Mucosa of rectum (tissue), 2 donors: ENCODE measurements around the gene RHOV.
A peak's percentile ranks its signal among the peaks of the same experiment; 100 is the strongest.

Source experiments
- H3K27ac ChIP-seq, 2 donors: one replicate each; pipeline ENCODE4 v1.7.0; 2013; ENCODE audit warnings: inconsistent platforms in 2 of 2, low read depth in 2 of 2, low read length in 2 of 2
- H3K27me3 ChIP-seq, 2 donors: one replicate each; pipeline ENCODE4 v1.7.0; 2013; ENCODE audit warnings: low read length in 2 of 2; ENCODE audit not compliant: control insufficient read depth in 2 of 2, insufficient read depth in 2 of 2
- H3K36me3 ChIP-seq, 2 donors: one replicate each; pipeline ENCODE4 v1.7.0; 2013; ENCODE audit warnings: low read length in 2 of 2; ENCODE audit not compliant: control insufficient read depth in 2 of 2, insufficient read depth in 2 of 2
- H3K4me1 ChIP-seq, 2 donors: one replicate each; pipeline ENCODE4 v1.7.0; 2013; ENCODE audit warnings: low read length in 2 of 2, mild to moderate bottlenecking in 1 of 2; ENCODE audit not compliant: control insufficient read depth in 2 of 2, insufficient read depth in 2 of 2
- H3K4me3 ChIP-seq, 2 donors: one replicate each; pipeline ENCODE4 v1.7.0; 2013; ENCODE audit warnings: low read length in 2 of 2
- H3K9ac ChIP-seq, 2 donors: one replicate each; pipeline ENCODE4 v1.7.0; 2013; ENCODE audit warnings: low read length in 2 of 2, low read depth in 1 of 2, mild to moderate bottlenecking in 1 of 2
- H3K9me3 ChIP-seq, 2 donors: one replicate each; pipeline ENCODE4 v1.7.0; 2013; ENCODE audit warnings: low read length in 2 of 2; ENCODE audit not compliant: control insufficient read depth in 2 of 2
- donor health status: healthy.
- donor health status: Normal muscosa, but diverticular disease.

RHOV gene

DNA sequence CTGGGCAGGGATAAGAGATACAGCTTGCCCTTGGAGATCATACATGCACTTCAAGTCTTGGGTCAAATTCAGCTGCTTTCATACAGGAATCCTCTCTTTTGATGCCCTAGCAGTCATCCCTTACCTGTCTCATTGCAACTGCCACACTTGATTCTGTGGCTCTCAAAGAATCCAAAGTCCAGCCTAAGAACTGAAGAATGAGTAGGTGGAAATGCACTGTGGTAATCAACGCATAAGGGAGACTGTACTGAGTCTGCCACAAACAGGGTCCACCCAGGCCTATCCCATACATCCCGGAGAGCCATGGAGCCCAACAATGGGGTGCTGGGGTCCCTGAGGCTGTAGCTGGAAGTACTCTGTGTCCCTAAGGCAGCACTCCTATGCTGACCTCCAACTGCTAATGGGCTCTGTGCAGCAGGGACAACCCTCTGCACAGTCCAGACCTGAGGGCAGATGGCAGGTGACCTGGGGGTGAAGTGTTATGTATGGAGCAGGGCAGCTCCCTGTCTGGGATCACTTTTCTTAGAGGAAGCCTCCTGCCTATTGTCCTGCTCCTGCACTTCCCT is 18.5 kb upstream of the RHOV start:
- H3K4me1 ChIP-seq, result peaks cover 28 to 34% of the 10 kb centered on the region in 2 donors
- H3K27me3 ChIP-seq, result no peaks in the 10 kb centered on the region
- H3K9me3 ChIP-seq, result no peaks in the 10 kb centered on the region
- H3K4me3 ChIP-seq, result no peak overlapping the region
- peaks cover 0 to 8% of the 10 kb centered on the region in 2 donors for H3K36me3 ChIP-seq
- H3K27ac ChIP-seq, result peak overlapping the region; percentile 35 to 41
- peak overlapping the region; percentile 30 to 41 for H3K9ac ChIP-seq

DNA sequence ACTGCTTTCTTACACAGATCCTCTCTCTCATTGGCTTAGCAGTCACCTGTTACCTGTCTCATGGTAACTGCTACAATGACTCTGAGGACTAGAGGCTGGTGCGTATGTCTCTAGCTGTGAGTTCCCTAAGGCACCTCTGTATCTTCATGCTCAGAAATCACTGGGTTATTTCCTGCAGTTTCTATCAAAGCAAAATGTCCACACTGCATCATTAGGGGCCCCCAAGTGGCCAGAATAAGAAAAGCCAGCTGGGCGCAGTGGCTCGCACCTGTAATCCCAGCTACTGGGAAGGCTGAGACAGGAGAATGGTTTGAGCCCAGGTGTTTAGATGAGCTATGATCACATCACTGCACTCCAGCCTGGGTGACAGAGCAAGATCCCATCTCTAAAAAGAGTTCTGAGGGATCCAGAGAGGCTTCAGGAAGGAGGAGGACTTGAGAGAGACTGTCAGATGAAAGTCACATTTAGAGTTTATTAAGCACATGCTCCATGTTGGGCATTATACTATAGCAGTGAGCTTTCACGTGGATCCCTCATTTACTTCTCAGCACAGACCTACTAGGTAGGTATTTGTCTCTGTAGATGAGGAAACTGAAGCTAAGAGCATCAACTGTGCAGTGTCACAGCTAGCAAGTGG is 17.9 kb upstream of the RHOV start:
- H3K4me3 ChIP-seq, result no peak overlapping the region
- H3K4me1 ChIP-seq, result peaks cover 28 to 34% of the 10 kb centered on the region in 2 donors
- peak overlapping the region; percentile 35 to 49 for H3K27ac ChIP-seq
- no peaks in the 10 kb centered on the region for H3K9me3 ChIP-seq
- peak overlapping the region in 1 of 2 donors; percentile 41 for H3K9ac ChIP-seq
- peaks cover 0 to 4% of the 10 kb centered on the region in 2 donors for H3K36me3 ChIP-seq
- H3K27me3 ChIP-seq, result no peaks in the 10 kb centered on the region

DNA sequence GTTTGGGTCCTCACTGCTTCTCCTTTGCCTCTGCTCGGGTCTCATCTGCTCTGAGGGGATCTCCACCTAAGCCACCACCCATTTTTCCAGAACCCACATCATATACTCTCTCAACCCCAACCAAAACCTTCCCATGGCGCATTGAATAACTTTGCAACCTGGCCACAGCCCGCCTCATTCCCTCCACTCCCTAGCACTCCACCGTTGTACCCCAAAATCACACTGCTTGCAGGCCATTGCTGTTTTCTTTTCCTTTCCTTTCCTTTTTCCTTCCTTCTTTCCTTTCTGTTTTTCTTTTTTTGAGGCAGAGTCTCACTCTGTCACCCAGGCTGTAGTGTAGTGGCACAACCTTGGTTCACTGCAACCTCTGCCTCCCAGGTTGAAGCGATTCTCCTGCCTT is 17.1 kb upstream of the RHOV start:
- H3K36me3 ChIP-seq, result peaks cover 0 to 2% of the 10 kb centered on the region in 2 donors
- H3K9ac ChIP-seq, result no peak overlapping the region
- H3K9me3 ChIP-seq, result no peaks in the 10 kb centered on the region
- H3K4me3 ChIP-seq, result no peak overlapping the region
- H3K4me1 ChIP-seq, result peaks cover 28 to 34% of the 10 kb centered on the region in 2 donors
- H3K27me3 ChIP-seq, result no peaks in the 10 kb centered on the region
- no peak overlapping the region for H3K27ac ChIP-seq

DNA sequence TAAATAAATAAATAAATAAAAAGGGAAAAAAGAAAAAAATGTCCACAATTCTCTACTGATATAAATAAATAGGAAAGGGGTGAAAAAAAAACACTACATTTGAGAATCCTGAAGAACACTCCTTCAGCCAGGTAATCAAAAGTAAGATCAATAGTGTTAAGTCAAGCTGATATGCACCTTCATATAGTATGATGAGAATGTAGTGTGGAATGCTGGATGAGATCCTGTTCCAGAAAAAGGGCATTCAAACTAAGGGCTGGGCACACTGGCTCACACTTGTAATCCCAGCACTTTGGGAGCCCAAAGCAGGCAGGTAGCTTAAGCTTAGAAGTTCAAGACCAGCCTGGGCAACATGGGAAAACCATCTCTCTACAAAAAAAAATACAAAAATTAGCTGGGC is 15.1 kb upstream of the RHOV start:
- Histone ChIP-seq H3K9ac (no peak overlapping the region), H3K27me3 (no peaks in the 10 kb centered on the region), H3K36me3 (no peaks in the 10 kb centered on the region), H3K27ac (no peak overlapping the region), H3K4me3 (no peak overlapping the region), H3K4me1 (peaks cover 18 to 23% of the 10 kb centered on the region in 2 donors), H3K9me3 (no peaks in the 10 kb centered on the region)

DNA sequence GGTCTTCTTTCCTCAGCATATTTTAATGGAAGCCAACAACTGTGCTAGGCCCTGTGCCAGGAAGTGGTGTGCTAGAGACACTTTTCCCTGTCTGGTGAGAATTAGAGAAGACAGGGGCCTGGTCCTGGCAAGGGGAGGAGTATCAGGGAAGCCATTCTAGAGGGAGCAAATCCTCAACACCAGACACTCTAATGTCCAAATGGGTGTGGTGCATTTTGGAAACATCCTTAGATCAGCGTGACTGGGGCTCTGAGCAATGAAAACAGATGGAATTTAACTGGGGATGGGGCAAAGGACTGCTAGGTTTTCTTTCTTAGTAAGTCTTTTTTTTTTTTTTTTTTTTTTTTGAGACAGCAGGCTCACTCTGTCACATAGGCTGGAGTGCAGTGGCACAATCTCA is 12.6 kb upstream of the RHOV start:
- no peak overlapping the region for H3K27ac ChIP-seq
- H3K36me3 ChIP-seq, result no peaks in the 10 kb centered on the region
- no peak overlapping the region for H3K4me3 ChIP-seq

DNA sequence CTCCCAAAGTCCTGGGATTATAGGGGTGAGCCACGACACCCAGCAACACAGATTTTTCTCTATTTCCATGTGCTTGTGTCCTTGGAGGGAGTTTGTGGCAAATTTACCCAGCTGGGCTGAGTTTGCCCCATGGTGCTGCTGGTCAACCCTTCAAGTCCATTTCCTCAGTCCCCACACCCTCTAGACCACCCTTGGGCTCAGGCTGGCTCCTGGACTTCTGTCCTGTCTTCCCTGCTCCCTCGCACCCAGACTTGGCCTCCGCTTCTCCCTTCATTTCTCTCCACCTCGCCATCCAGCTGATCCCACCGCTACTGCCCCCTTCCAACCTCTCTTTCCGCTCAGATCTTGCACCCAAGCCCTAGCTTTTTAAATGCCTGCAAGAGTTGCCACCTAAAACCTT is 7.3 kb upstream of the RHOV start:
- Histone ChIP-seq H3K4me3 (no peak overlapping the region), H3K36me3 (no peaks in the 10 kb centered on the region), H3K4me1 (peaks cover 3 to 7% of the 10 kb centered on the region in 2 donors), H3K27ac (no peak overlapping the region), H3K9ac (no peak overlapping the region), H3K9me3 (no peaks in the 10 kb centered on the region), H3K27me3 (no peaks in the 10 kb centered on the region)

More for the DNA sequence above, 12.6 kb upstream of the RHOV start:
- no peak overlapping the region for H3K9ac ChIP-seq
- peaks cover 0 to 2% of the 10 kb centered on the region in 2 donors for H3K4me1 ChIP-seq
- no peaks in the 10 kb centered on the region for H3K27me3 ChIP-seq
- no peaks in the 10 kb centered on the region for H3K9me3 ChIP-seq

DNA sequence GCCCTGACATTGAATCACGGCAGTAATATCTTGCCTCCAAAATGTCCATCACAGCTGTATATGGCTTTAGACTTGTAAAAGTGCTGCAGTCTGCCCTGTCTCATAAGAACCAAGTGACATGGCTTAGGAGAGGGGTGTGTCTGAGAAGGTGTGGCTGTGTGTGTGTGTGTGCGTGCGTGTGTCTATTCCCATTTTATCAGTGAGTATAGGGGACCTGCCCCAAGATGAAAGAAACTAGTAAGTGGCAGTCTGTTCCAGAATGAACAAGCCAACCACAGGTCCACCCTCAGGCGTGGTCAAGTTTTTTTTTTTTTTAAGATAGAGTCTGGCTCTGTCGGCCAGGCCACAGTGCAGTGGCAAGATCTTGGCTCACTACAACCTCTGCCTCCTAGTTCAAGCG is 5.6 kb upstream of the RHOV start:
- Histone ChIP-seq H3K27ac (peak overlapping the region in 1 of 2 donors; percentile 47), H3K9ac (no peak overlapping the region), H3K4me1 (peaks cover 3 to 7% of the 10 kb centered on the region in 2 donors), H3K4me3 (no peak overlapping the region), H3K9me3 (no peaks in the 10 kb centered on the region), H3K27me3 (no peaks in the 10 kb centered on the region), H3K36me3 (no peaks in the 10 kb centered on the region)

DNA sequence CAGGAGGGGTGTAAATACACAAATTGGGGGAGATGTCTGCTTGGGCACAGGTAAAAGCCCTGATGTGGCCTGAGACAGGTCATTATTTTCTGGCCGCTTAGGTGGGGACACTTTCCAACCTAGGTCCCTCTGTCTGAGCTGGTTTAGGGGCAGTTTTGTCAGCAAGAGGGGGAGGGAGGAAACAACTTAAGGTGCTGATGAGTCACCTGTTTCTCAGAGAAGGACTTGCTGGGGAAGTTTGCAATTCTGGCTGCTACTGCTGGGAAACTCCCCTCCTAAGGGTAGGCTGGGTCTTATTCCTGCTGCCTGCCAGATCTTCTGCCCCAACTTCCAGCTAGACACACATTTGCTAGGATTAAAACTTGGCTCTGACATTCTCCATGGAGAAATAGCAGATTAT is 4.8 kb upstream of the RHOV start:
- H3K9me3 ChIP-seq, result no peaks in the 10 kb centered on the region
- peaks cover 7 to 10% of the 10 kb centered on the region in 2 donors for H3K4me1 ChIP-seq
- H3K27me3 ChIP-seq, result no peaks in the 10 kb centered on the region
- H3K27ac ChIP-seq, result no peak overlapping the region
- no peak overlapping the region for H3K4me3 ChIP-seq
- no peak overlapping the region for H3K9ac ChIP-seq
- no peaks in the 10 kb centered on the region for H3K36me3 ChIP-seq

DNA sequence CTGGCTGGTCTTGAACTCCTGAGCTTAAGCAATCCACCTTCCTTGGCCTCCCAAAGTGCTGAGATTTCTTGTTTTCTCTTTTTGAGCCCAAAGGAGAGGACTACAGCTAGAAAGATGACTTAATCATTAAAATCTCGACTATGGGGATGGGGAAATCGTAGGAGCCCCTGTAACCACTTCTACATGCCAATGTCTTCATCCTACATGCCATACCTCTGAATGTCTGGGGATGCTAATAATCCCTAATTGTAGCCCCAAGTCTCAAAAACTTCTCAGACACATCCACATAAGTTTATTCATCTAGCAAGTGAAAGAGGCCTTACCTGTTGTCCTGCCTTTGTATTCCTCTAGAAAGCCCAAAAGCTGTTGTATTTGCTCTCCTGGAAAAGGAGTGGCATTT is 3.7 kb upstream of the RHOV start:
- Histone ChIP-seq H3K4me1 (peaks cover 14 to 18% of the 10 kb centered on the region in 2 donors), H3K36me3 (no peaks in the 10 kb centered on the region), H3K27ac (no peak overlapping the region), H3K9ac (no peak overlapping the region), H3K9me3 (no peaks in the 10 kb centered on the region), H3K27me3 (no peaks in the 10 kb centered on the region), H3K4me3 (no peak overlapping the region)

DNA sequence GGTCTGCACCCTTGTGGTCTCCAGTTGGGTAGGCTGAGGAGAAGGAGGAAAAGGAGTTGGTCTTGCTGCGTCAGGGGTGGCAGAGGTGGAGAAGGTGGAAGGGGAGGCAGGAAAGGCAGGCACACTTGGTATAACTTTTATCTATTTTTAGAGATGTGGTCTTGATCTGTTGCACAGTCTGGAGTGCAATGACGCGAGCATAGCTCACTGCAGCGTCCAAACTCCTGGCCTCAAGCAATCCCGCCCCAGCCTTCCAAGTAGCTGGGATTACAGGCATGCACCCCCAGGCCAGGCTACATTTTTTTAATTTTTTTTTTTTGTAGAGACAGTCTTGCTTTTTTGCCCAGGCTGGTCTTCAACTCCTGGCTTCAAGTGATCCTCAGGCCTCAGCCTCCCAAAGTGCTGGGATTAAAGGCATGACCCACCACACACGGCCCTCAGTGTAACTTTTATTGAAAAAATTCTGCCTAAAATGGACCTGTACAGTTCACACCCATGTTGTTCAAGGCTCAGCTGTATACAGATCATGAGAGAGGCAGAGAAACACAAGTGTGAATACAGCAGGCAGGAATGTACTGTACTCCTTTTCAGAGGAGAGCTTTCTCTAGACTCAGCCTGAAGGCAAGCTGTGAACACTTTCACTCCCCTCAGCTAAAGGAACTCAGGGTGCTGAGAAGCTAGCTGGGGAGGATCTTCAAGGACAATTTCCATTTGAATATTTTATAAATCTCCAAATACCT is 2.1 kb upstream of the RHOV start:
- H3K9ac ChIP-seq, result no peak overlapping the region
- H3K4me3 ChIP-seq, result no peak overlapping the region
- no peak overlapping the region for H3K27ac ChIP-seq
- no peaks in the 10 kb centered on the region for H3K27me3 ChIP-seq
- no peaks in the 10 kb centered on the region for H3K9me3 ChIP-seq
- no peaks in the 10 kb centered on the region for H3K36me3 ChIP-seq
- peaks cover 23 to 28% of the 10 kb centered on the region in 2 donors for H3K4me1 ChIP-seq
